Omental fat pad (tissue), 4 donors: Measurements from ENCODE around the gene MFN2. TPM values are rescaled to one million over a fixed set of nuclear protein-coding genes. Genes with fewer than 3 reads are reported as not detected.
"Not testable (repeated sequence)": the region's sequence is repeated elsewhere in the genome, so short reads cannot be mapped to it uniquely, and the experiment has no call there.

ENCODE experiments used
- ATAC-seq: fragments of 150-250 bp; one replicate; pipeline ENCODE4 v1.9.1; 2016; ENCODE audit warnings: mild to moderate bottlenecking, moderate library complexity; ENCODE audit not compliant: low FRiP score
- DNase-seq: peaks from one replicate; pipeline ENCODE4 v3.0.0-alpha.2; 2019; ENCODE audit warnings: low spot score
- CTCF ChIP-seq, 3 donors: fragments of 450-650 bp; IDR thresholded peaks; one replicate each; pipeline ENCODE4 v1.5.1; 2016 to 2017; ENCODE audit warnings: antibody characterized with exemption in 3 of 3, mild to moderate bottlenecking in 3 of 3, moderate library complexity in 2 of 3
- total RNA-seq, 4 donors: library from RNA; depleted of rRNA; stranded (reverse); fragments of >200 nt; gene quantifications; one replicate each; pipeline ENCODE4 v1.1.0, GENCODE V29; 2016

Gene MFN2
- total RNA-seq, 4 donors from 2014 or later, result 66.4 to 74.8 (median 70.0) TPM

- no peak for TF ChIP-seq CTCF (IDR thresholded peaks at IDR 0.05)
- DNase-seq (no peak), ATAC-seq (no peak)
Measured at GRCh38 chr1:11938722-11939526, 41.3 kb upstream of the MFN2 start.

- not testable (repeated sequence) for DNase-seq, ATAC-seq
Measured at GRCh38 chr1:11939794-11940193, 40.5 kb upstream of the MFN2 start.

- TF ChIP-seq CTCF (IDR thresholded peaks at IDR 0.05), result no peak
- ATAC-seq (no peak), DNase-seq (no peak)
Measured at GRCh38 chr1:11940260-11940921, 39.9 kb upstream of the MFN2 start.

- DNase-seq (no peak), ATAC-seq (no peak)
- no peak for TF ChIP-seq CTCF (IDR thresholded peaks at IDR 0.05)
Measured at GRCh38 chr1:11942280-11942679, 38.0 kb upstream of the MFN2 start.

- no peak for ATAC-seq
- DNase-seq, result no peak
- TF ChIP-seq CTCF (IDR thresholded peaks at IDR 0.05), result no peak
Measured at GRCh38 chr1:11943619-11944018, 36.6 kb upstream of the MFN2 start.

GRCh38 chr1:11944358-11944931 lies 35.8 kb upstream of the MFN2 start:
- ATAC-seq (no peak), DNase-seq (no peak)

More at GRCh38 chr1:11944358-11944931, 35.8 kb upstream of the MFN2 start:
- no peak for TF ChIP-seq CTCF (IDR thresholded peaks at IDR 0.05)
